Measurements from ENCODE around the gene CD93. TPM values are rescaled to one million over a fixed set of nuclear protein-coding genes. Genes with fewer than 3 reads are reported as not detected.

CD93 gene
- total RNA-seq, 1 donor from 2014 or later = 101 TPM

DNA sequence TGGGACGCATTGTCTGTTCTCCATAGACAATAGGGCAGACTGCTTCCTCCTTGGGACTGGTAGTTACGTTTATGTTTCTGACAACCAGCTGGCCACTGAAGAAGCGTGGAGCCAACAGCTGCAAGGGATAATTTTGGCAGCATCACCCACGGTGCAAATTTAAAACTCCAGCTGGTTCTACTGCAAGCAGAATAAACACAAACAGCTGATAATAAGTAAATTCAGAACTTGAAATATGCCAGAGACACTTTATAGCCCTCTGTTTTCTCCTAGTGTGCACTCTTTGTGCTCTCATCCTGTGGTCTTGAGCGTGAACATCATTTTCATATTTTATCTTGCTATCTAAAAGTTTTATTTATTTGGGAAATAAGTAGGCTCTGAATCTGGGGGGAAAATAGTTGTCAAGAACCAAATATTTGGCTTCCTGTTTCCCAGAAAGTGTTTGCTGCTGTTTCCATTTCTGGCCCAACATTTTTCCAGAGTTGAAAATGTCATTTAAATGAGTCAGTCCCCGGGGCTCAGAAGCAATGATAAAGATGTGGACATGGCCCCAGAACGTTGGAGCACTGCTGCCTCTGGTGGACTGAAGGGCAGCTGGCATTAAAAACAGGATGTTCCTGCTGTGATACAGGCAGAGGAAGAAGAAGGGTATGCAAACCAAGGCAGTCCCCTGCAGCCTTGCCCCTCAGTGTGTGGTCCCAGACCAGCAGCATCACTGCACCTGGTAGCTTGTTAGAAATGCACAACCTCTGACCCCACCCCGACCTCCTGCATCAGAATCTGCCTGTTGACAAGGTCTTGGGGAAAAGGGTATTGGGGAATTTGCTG, 24.2 kb downstream of the CD93 start:
- DNase-seq (ENCODE audit: low read depth in 2 of 2) = peak; percentile 87 to 88

GRCh38 chr20:23061262-23061661, 24.9 kb downstream of the CD93 start:
- no peak for DNase-seq (ENCODE audit: low read depth in 2 of 2)

- no peak for DNase-seq (ENCODE audit: low read depth in 2 of 2)
These were observed 25.5 kb downstream of the CD93 start for GRCh38 chr20:23060629-23061028.

DNA sequence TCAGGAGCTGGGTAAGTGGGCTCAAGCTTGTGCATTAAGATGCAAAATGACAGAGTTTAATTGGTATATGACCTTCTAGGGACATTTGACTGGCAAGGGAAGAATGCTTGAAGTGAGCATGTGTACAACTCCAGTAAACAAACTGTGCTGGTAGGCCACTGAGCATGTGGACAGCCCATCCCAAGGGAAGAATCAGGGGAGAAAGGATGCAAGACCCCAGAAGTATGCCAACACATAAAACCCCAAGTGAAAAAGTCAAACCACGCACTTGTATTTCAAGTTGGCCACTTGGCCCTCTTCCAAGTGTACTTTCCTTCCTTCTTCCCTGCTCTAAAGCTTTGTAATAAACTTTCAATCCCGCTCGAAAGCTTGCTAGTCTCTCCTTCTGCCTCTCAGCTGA, 26.3 kb downstream of the CD93 start:
- peak in 1 of 2 donors; percentile 37 for DNase-seq (ENCODE audit: low read depth in 2 of 2)

GRCh38 chr20:23059001-23059400, 27.1 kb downstream of the CD93 start:
- DNase-seq (ENCODE audit: low read depth in 2 of 2) = no peak

GRCh38 chr20:23058240-23058639, 27.9 kb downstream of the CD93 start:
- peak in 1 of 2 donors; percentile 28 for DNase-seq (ENCODE audit: low read depth in 2 of 2)

DNA sequence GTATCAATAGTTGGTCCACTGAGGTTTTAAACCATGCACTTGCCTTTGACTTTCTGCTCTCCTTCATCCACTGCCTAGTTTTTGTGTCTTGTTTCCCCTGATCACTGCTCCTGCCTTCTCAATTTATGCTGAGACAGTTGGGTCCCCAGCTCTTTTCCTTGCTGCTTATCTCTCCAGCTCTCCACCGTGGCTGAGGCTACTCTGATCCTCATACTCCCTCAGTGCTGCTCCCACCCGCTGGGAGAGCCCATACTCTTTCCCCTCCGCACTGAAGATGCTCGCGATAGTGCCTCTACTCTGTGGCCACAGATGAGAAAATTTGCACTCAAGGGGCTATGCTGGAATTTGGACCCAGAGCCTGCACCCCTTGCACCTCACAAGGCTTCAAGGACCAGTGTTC, 33.2 kb downstream of the CD93 start:
- no peak for DNase-seq (ENCODE audit: low read depth in 2 of 2)

DNA sequence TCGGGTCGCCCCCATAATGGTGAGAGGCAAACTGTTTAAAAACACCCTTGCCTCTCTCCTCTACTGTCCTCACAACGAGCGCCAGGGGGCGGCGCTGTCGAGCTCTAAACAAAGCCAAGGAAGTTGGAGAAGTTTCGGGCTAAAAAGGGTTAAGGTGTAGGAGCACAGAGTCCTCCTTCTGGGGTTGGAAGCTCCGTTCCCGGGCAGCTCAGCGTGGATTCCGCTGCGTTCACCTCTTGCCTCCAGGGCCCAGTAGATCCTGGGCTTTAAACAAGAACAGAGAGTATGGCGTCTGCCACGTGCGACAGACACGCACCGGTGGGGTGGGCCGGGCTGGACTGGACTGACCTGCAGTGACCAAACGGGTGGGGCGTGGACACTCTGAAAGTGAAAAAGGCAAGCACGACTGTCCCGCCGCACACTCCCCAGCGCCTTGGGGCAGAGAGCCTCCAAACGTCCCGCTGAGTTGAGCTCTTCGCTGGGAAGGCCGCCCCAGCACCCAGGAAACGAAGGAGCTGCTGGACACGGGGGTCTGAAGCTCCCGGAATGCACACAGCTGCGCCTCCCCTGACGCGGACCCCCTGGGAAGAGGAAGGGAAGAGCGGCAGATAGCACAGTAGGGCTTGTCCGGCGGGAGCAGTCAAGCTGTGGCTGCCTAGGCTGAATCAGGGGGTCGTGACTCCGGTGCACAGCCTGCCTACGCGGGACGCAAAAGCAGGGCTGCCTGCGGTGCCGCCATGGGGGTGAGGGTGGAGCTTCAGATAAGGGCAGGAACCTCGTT, 35.1 kb downstream of the CD93 start:
- DNase-seq (ENCODE audit: low read depth in 2 of 2) = peak; percentile 35 to 87

DNA sequence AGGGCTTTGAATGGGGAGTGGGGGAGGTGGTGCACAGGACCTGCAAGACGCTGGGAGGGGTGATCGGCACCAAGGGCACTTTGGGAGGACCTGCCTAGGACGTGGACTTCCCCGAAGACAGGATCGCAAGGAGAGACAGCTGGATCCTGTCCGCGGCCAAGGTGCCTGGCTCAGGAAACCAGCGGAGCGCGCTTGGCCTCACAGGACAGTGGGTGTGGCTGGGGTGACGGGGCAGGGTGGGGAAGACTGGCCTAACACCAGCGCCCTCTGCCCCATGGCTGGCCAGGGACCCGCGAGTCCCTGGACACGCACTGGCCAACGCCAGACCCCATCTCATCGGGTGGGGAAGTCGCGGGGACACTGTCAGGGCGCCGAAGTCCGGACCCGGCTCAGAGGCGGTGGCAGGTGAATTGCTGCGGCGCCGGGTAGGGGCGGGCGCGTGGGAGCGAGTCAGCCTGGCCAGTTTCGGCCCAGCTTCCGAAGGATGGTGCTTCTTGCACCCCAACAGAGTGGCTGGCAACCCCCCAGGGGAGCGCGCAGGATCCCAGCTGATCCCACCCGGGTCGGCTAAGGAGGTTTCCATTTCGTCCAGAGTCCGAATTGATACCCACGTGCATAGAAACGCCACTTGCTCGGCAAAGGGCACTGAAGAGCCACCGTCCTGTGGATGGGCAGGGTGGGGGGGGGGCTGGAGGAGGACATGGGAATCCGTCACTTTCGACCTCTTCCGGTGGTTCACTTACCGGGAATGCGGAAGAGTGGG, 35.9 kb downstream of the CD93 start:
- peak in 1 of 2 donors; percentile 49 for DNase-seq (ENCODE audit: low read depth in 2 of 2)

DNA sequence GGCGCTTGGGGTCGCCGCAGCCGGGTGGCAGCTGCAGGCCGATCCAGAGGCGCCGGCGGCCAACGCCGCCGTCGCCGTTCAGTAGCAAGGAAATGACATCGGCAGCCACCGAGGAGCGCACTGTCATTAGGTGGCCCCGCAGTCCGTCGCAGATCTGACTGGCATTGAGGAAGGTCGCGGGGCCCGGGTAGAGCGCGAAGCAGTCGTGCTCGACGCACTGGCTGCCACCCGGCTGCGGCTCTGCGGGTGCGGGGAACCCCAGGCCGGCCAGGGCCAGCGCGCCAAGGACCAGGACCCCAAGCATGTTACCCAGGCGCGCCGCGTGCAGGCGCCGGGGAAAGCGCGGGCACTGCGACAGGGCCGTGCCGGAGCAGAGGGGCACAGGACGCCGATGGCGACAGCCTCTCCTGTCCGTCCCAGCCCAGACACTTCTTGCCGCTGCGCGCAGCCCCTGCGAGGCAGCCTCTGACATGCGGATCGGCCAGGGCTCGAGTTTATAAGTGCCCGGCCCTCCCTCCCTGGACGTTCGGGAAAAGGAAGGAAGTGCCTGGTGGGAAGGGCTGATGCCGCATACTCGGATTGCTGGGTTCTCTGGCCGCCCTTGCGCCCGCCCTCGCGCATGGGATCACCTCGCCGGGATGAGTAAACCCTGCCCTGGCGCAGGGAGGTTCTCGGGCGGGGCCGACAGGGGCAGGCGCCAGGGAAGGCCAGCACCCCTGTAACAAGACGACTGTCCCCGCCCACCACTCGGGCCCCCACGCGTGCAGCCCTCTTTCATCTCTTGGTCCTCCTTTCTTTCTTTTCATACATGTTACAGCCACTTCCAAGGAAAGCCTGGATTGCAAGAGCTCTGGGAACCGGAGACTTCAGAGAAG, 36.7 kb downstream of the CD93 start, which contains the start of gene THBD:
Gene THBD (minus strand): TSS at position 472 of the 875 bp plus-strand sequence. CDS start 168 bp downstream, at position 304.
- DNase-seq (ENCODE audit: low read depth in 2 of 2) = peak; percentile 75 to 85

DNA sequence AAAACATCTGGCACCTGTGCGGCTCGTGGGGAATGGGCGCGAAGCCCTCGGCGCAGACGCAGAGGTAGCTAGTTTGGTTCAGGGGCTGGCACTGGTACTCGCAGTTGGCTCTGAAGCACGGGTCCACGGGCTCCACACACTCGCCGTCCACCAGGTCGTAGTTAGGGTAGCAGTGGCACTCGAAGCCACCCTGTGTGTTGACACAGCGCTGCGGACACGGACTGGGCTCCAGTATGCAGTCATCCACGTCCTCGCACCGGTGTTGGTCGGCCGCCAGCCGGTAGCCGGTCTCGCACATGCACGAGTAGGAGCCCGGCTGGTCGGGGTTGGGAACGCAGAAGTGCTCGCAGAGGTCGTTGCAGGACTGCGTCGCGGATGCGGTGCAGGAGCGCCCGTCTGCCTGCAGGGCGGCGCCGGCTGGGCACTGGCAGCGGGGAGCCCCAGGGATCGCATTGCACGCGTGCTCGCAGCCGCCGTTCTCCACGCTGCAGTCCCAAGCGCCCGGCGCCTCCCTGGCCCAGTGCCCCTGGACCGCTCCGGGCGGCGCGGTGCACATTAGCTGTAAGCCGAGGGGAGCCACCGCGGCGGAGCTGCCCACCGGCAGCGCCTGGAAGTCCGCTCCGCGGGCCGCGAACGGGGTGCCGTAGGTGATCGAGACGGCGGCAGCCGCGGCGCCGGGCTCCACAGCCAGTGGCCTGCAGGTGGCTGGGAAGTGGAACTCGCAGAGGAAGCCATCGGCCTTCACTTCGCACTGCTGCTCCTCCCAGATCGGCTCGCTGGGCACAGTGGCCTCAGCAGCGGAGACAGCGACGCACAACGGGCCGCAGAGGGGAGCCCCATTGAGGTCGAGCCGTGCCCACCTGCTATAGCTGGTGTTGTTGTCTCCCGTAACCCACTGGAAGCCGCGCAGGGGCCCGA, 37.6 kb downstream of the CD93 start:
- peak; percentile 30 to 76 for DNase-seq (ENCODE audit: low read depth in 2 of 2)

- peak in 1 of 2 donors; percentile 47 for DNase-seq (ENCODE audit: low read depth in 2 of 2)
These were observed 38.3 kb downstream of the CD93 start for GRCh38 chr20:23047738-23048214.

DNA sequence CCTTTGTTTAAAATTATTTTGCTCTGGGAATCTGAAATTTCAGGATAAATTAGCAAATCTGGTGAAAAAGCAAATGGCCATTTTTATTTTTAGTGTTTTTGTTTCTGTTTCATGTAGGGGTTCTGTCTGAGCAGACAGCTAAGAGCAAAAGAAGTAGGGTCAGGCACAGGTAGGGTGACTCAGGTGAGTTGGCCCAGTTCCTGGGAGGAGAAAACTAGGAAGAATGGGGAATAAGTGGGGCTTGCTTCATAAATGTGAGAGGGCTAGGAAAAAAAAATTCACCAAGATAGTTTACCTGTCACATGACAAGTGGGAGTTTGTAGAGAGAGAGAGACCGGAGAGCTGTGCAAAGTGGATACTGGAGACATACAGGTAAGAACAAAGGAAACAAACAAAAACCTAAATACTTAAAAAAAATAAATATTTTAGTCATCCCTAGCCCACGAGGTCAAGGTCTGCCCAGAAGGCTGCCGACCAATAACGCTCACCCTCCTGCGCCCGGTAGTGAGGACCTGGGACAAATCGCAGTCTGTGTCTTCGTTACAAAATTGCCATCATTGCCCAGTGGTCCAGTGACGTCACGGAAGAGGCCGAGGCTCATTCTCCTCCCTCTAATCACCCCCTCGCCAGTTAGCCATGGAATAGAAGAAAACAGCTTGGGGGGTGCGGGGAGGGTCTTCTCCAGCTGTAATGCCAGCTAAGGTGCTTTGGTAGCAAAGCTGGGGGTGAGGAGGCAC, 39.0 kb downstream of the CD93 start:
- no peak for DNase-seq (ENCODE audit: low read depth in 2 of 2)

- DNase-seq (ENCODE audit: low read depth in 2 of 2) = no peak
These were observed 39.7 kb downstream of the CD93 start for GRCh38 chr20:23046431-23046830.

DNA sequence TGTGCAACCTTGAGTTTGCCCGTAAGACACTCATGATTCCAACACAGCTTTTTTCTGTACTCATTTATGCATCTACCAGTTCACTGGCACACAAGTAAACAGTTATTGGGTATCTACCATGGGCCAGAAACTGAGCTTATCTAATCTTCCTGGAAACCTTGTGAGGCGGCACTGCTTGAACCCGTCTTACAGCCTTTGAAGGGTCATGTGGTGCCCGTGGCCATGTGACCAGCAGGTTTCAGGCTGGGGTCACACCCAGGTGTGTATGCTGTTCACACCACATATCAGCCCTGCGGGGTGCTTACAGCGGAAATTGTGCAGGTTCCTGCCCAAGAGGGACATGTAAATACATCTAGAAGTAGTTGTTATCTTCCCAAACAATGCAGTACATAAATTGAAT, 42.7 kb downstream of the CD93 start:
- no peak for DNase-seq (ENCODE audit: low read depth in 2 of 2)

DNA sequence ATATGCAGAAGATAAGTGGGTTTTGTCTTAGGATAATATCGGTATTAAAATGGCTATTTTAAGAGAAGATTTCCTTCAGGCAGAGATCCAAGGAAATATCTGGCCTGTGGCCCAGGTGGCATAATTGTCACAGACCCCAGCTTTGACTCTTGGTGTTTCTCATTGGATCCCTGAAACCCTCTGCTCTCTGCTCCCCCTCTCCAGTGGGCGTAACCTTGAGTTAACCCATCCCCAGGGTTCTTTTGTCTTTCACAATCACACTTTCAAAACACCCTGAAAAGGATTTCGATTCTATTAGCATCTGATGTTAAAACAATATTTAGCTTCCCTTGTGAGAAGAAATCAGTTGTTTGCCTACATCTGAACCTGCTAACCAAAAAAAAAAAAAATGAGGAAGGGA, 43.9 kb downstream of the CD93 start:
- no peak for DNase-seq (ENCODE audit: low read depth in 2 of 2)

- DNase-seq (ENCODE audit: low read depth in 2 of 2) = no peak
These were observed 46.1 kb downstream of the CD93 start for GRCh38 chr20:23039885-23040508.

DNA sequence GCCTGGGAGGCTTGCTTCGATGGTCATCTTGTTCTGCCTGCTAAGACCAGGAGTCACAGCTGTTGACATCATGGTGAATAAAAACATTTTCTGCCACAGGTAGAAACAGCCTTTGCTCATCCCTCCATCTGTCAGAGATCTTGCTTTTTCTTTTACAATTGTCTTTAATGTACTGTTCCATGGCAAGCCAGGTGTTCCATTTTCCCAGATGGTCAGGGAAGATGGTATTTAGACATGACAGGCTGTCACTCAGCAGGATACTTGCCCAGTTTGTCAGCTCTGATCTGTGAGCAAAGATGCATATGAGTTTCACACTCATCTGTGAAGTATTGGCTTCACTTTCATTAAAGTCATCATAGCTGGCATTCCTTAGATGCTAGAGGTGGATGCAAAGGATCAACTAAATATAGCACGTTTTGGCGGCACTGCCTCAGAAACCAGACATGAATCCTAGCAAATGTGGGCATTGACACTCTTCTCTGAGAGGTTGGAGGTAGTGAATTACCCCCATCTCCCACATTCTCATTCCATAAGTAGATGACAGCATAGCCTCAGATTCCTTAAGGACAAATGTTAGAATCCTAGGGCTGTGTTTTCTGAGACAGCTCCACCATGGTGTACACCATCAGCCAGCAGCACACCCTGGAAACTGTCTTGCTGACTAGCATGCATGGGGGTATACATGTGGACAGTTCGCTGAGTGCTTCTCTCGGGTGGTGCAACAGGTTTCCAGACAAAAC, 46.8 kb downstream of the CD93 start:
- DNase-seq (ENCODE audit: low read depth in 2 of 2) = no peak

Data from dermis microvascular lymphatic vessel endothelial cell (primary cell).